Activated CD4-positive, alpha-beta T cell treated with anti-CD3 and anti-CD28 coated beads, Interleukin-2, amount 10 ng/mL, durations not matched to agents 7 days and 5 days (primary cell): ENCODE measurements around the gene C16orf89. TPM values are rescaled to one million over a fixed set of nuclear protein-coding genes. Genes with fewer than 3 reads are reported as not detected.

Source experiments
- CTCF ChIA-PET: fragments of 350-600 bp; sonication (Branson Sonifier 250); formaldehyde crosslinking; loops from one replicate; lab custom pipeline; 2021; ENCODE audit warnings: antibody characterized with exemption; lab: Charles Lee
- POLR2A ChIA-PET: fragments of 350-600 bp; sonication (Branson Sonifier 250); formaldehyde crosslinking; loops from one replicate; lab custom pipeline; 2021; ENCODE audit warnings: antibody characterized with exemption; lab: Charles Lee
- DNase-seq: peaks from one replicate; pipeline ENCODE4 v3.0.0-alpha.2; 2020
- H3K27ac Mint-ChIP-seq: one replicate; pipeline ENCODE4 v1.8.0; 2021; ENCODE audit warnings: mild to moderate bottlenecking, moderate library complexity, mixed read lengths
- H3K27me3 Mint-ChIP-seq: one replicate; pipeline ENCODE4 v1.8.0; 2021; ENCODE audit warnings: mixed read lengths
- H3K36me3 Mint-ChIP-seq: one replicate; pipeline ENCODE4 v1.8.0; 2021; ENCODE audit warnings: low read depth, mixed read lengths
- H3K4me1 Mint-ChIP-seq: one replicate; pipeline ENCODE4 v1.8.0; 2021; ENCODE audit warnings: mixed read lengths
- H3K4me3 Mint-ChIP-seq: one replicate; pipeline ENCODE4 v1.8.0; 2021; ENCODE audit warnings: mild to moderate bottlenecking, moderate library complexity, mixed read lengths
- H3K9me3 Mint-ChIP-seq: one replicate; pipeline ENCODE4 v1.8.0; 2021; ENCODE audit warnings: mixed read lengths
- total RNA-seq, 2 experiments: library from RNA; stranded (reverse); gene quantifications; one replicate each; pipeline ENCODE4 v1.2.3, GENCODE V29; 2021

C16orf89 gene
- total RNA-seq, 2 experiments from 2014 or later, result not detected

DNA sequence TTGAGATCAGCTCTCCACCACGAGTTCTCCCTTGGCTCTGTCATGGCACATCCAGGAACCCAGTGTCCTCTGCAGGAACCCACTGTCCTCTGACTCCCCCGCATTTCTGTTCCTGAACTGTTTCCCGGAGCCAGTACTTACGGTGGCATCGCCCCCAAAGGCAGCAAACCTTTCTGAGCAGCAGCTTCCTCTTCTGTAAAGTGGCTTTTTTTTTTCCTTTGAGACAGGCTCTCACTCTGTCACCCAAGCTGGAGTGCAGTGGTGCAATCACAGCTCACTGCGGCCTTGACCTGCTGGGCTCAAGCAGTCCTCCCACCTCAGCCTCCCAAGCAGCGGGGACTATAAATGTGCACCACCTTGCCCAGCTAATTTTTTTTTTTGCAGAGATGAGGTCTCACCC, 64.2 kb downstream of the C16orf89 start:
- ChIA-PET CTCF (interaction anchor here (0.6 to 1.2 kb wide), 2 partner anchors 110 to 131 kb away, joined by 3 read pairs; no protein-coding TSS in a partner anchor), POLR2A (interaction anchor here (0.6 kb wide), 1 partner anchor 309 kb away, joined by 4 read pairs; no protein-coding TSS in a partner anchor)
- no peak for DNase-seq
- no peaks in the 10 kb centered on the region for H3K36me3 Mint-ChIP-seq
- no peak overlapping the region for H3K4me3 Mint-ChIP-seq
- H3K9me3 Mint-ChIP-seq, result no peaks in the 10 kb centered on the region
- H3K27ac Mint-ChIP-seq, result peak overlapping the region; percentile 31
- no peaks in the 10 kb centered on the region for H3K4me1 Mint-ChIP-seq
- peaks cover 3% of the 10 kb centered on the region for H3K27me3 Mint-ChIP-seq

DNA sequence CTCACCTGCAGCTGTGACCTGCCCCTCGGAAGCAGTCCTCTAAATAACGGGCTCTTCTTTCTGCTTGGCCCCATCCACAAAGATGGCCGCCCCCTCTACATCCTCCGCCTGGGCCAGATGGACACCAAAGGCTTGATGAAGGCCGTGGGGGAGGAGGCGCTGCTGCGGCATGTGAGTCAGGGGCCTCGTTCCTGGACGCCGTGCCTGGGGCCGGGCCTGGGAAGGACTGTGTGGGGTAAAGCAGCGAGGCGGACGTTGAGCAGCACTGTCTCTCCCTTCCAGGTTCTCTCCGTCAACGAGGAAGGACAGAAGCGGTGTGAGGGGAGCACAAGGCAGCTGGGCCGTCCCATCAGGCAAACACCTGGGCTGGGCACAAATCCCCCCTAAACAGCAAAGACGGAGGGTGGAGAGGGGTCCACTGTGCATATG, 65.2 kb downstream of the C16orf89 start:
- DNase-seq, result no peak
- ChIA-PET CTCF (interaction anchor here (0.5 kb wide), 1 partner anchor 10 kb away, joined by 4 read pairs; no protein-coding TSS in a partner anchor), POLR2A (no interaction called here)
- H3K4me1 Mint-ChIP-seq, result no peaks in the 10 kb centered on the region
- no peak overlapping the region for H3K4me3 Mint-ChIP-seq
- no peak overlapping the region for H3K27ac Mint-ChIP-seq
- no peaks in the 10 kb centered on the region for H3K9me3 Mint-ChIP-seq
- H3K27me3 Mint-ChIP-seq, result peaks cover 3% of the 10 kb centered on the region
- H3K36me3 Mint-ChIP-seq, result no peaks in the 10 kb centered on the region

DNA sequence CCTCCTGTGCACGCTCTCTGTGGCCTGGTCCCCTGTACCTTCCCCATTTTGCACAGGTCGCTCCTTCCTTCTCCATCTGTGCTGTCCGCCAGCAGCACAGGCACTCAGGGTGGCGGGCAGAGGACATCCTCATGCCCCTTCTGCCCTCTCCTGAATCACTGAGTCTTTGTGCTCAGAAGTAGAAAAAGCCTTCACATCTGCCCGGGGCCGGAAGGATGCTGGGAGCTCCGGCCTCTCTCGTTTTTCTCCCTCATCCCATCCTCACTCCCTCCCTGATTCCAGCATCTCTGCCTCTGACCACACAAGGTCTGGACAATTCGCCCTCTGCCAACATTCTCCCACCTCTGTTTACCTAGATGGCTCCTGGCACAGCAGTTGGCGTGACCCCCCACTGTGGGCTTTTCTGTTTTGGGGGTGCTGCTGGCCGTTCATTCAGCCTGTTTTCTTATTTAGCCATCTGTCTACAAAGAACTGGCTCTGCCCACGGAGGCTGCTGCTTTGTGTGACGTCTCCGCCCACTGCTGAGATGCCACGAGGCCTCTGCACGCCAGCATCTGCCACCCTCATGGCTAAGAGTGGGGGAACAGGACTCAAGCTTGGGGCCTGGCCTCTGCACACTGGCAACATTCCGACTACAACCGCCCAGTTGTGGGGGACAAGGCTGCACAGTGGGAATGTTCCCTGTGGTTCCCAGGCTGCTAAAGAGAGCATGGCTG, 70.9 kb downstream of the C16orf89 start:
- ChIA-PET POLR2A (no interaction called here), CTCF (interaction anchor here (0.5 to 0.6 kb wide), 2 partner anchors 24 to 60 kb away, joined by 3 read pairs; no protein-coding TSS in a partner anchor)
- no peaks in the 10 kb centered on the region for H3K9me3 Mint-ChIP-seq
- no peaks in the 10 kb centered on the region for H3K36me3 Mint-ChIP-seq
- H3K27me3 Mint-ChIP-seq, result peaks cover 3% of the 10 kb centered on the region
- DNase-seq, result no peak
- no peaks in the 10 kb centered on the region for H3K4me1 Mint-ChIP-seq
- no peak overlapping the region for H3K4me3 Mint-ChIP-seq
- no peak overlapping the region for H3K27ac Mint-ChIP-seq

Other genes with a start within 250 kb of the C16orf89 start
- gene GLYR1, start 218.7 kb downstream of the C16orf89 start, total RNA-seq, result 100 to 1,000 TPM; 101 to 104 TPM
- gene UBN1, start 218.5 kb downstream of the C16orf89 start, total RNA-seq, result 10 to 100 TPM; 38.2 to 38.3 TPM
- gene PPL, start 128.8 kb downstream of the C16orf89 start, total RNA-seq, result not detected
- not detected for gene SEC14L5, start 107.6 kb downstream of the C16orf89 start, total RNA-seq
- 10 to 100 TPM; 16.8 to 18.8 TPM for gene NAGPA, start 32.0 kb downstream of the C16orf89 start, total RNA-seq
- 10 to 100 TPM; 24.5 to 26.0 TPM for gene ALG1, start 5.9 kb upstream of the C16orf89 start, total RNA-seq
- 1 to 10 TPM; 7.4 to 7.6 TPM for gene EEF2KMT, start 31.8 kb upstream of the C16orf89 start, total RNA-seq